ENCODE data around the gene FZD7.

GRCh38 chr2:202065876-202066275 lies 32.2 kb downstream of the FZD7 start:
- TF ChIP-seq EZH2phosphoT487 (IDR thresholded peaks at IDR 0.05; ENCODE audit: borderline replicate concordance) = no peak
- no peak for TF ChIP-seq POLR2A (IDR thresholded peaks at IDR 0.05; ENCODE audit: borderline replicate concordance, extremely low read depth, insufficient read depth, insufficient read length)
- TF ChIP-seq JUND (IDR thresholded peaks at IDR 0.05) = no peak
- no peak for TF ChIP-seq CTCF (IDR thresholded peaks at IDR 0.05 in 2 of 3, conservative IDR thresholded peaks at IDR 0.05 in 1 of 3; ENCODE audit: borderline replicate concordance in 1 of 3, insufficient read depth in 1 of 3, low read depth in 2 of 3, low read length in 2 of 3)
- TF ChIP-seq CEBPB (IDR thresholded peaks at IDR 0.05; ENCODE audit: low read depth) = no peak
- TF ChIP-seq ZBTB33 (IDR thresholded peaks at IDR 0.05; ENCODE audit: extremely low read depth, insufficient replicate concordance, low read length) = no peak
- TF ChIP-seq EZH2 (IDR thresholded peaks at IDR 0.05) = no peak
- TF ChIP-seq MAX (IDR thresholded peaks at IDR 0.05) = no peak

Data from HCT116 (cell line).